ENCODE results near the gene ARHGAP19.

Gene ARHGAP19

GRCh38 chr10:97213431-97213830 is 79.0 kb downstream of the ARHGAP19 start:
- Mint-ChIP-seq H3K36me3 (ENCODE audit: low read depth) (no peaks in the 10 kb centered on the region), H3K4me1 (ENCODE audit: low read depth) (peaks cover 19% of the 10 kb centered on the region), H3K27ac (peak overlapping the region; percentile 9), H3K27me3 (no peaks in the 10 kb centered on the region), H3K9me3 (no peaks in the 10 kb centered on the region), H3K4me3 (no peak overlapping the region)
- no peak for DNase-seq

DNA sequence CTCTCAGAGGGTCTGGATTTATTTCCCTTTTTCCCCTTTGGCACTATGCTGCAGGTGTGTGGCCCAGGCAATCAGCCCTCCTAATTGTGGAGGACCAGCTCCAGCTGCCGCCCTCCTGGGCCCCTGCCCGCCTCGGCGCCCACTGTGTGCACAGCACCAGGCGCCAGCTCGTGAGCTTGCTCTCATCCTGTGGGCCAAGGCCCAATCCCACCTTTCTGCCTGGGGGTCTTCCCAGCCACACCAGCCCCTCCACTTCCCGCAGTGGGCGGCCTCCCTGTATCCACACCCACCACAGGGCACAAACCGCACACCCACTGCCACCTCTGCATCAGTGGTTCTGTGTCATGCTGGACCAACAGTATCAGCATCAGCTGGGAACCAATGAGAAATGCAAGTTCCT is 81.2 kb downstream of the ARHGAP19 start:
- no peak for DNase-seq
- Mint-ChIP-seq H3K9me3 (no peaks in the 10 kb centered on the region), H3K27ac (no peak overlapping the region), H3K27me3 (no peaks in the 10 kb centered on the region), H3K4me3 (no peak overlapping the region), H3K4me1 (ENCODE audit: low read depth) (no peaks in the 10 kb centered on the region), H3K36me3 (ENCODE audit: low read depth) (no peaks in the 10 kb centered on the region)

DNA sequence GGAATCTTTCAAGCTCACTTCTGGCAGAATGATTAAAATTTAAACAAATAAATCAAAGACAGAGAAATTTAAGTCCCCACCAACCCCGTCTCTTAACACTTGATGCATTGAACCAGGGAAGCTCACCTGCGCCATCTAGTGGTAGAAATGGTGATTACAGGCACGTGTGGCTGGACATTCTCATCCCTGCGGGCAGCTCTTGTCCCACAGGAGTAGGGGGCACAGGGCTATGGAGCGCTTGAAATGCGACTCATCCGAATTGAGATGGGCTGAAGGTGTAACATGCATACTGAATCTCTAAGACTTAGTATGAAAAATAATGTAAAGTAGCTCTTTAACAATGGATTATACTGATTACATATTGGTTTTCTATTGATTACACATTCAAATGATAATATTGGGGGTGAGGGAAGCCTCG is 81.9 kb downstream of the ARHGAP19 start:
- no peak overlapping the region for H3K4me3 Mint-ChIP-seq
- no peaks in the 10 kb centered on the region for H3K36me3 Mint-ChIP-seq (ENCODE audit: low read depth)
- H3K27ac Mint-ChIP-seq: no peak overlapping the region
- no peaks in the 10 kb centered on the region for H3K4me1 Mint-ChIP-seq (ENCODE audit: low read depth)
- no peaks in the 10 kb centered on the region for H3K9me3 Mint-ChIP-seq
- H3K27me3 Mint-ChIP-seq: no peaks in the 10 kb centered on the region
- peak; percentile 82 for DNase-seq

GRCh38 chr10:97207756-97208346 is 84.6 kb downstream of the ARHGAP19 start:
- H3K9me3 Mint-ChIP-seq: no peaks in the 10 kb centered on the region
- no peak overlapping the region for H3K4me3 Mint-ChIP-seq
- no peak for DNase-seq
- H3K36me3 Mint-ChIP-seq (ENCODE audit: low read depth): no peaks in the 10 kb centered on the region
- H3K27ac Mint-ChIP-seq: no peak overlapping the region
- no peaks in the 10 kb centered on the region for H3K4me1 Mint-ChIP-seq (ENCODE audit: low read depth)
- no peaks in the 10 kb centered on the region for H3K27me3 Mint-ChIP-seq

GRCh38 chr10:97207131-97207530 is 85.3 kb downstream of the ARHGAP19 start:
- no peaks in the 10 kb centered on the region for H3K4me1 Mint-ChIP-seq (ENCODE audit: low read depth)
- H3K9me3 Mint-ChIP-seq: no peaks in the 10 kb centered on the region
- H3K27ac Mint-ChIP-seq: no peak overlapping the region

GRCh38 chr10:97204826-97205679 is 87.4 kb downstream of the ARHGAP19 start:
- DNase-seq: no peak
- no peak overlapping the region for H3K4me3 Mint-ChIP-seq
- H3K4me1 Mint-ChIP-seq (ENCODE audit: low read depth): peaks cover 7% of the 10 kb centered on the region
- H3K27me3 Mint-ChIP-seq: no peaks in the 10 kb centered on the region
- H3K9me3 Mint-ChIP-seq: no peaks in the 10 kb centered on the region
- H3K36me3 Mint-ChIP-seq (ENCODE audit: low read depth): no peaks in the 10 kb centered on the region
- no peak overlapping the region for H3K27ac Mint-ChIP-seq

More at GRCh38 chr10:97207131-97207530, 85.3 kb downstream of the ARHGAP19 start:
- DNase-seq: no peak
- Mint-ChIP-seq H3K27me3 (no peaks in the 10 kb centered on the region), H3K36me3 (ENCODE audit: low read depth) (no peaks in the 10 kb centered on the region), H3K4me3 (no peak overlapping the region)

DNA sequence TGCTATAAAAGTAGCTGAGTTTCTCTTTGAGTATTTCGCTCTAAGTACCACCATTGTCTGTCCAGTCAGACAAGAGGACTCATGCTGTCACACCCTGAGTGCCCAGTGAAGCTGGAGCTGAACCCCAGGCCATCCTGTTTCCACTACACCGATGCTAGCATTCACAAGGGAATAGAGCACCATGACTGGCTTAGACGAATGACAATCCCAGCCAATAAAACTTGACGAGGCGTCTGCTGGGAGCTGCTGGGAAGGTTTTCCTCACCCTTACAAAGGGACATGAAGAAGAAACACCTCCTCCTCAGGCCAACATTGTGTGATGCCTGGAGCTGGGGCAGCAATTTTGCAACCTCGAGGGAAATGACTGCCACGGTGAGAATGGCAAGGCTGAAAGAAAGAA is 89.2 kb downstream of the ARHGAP19 start:
- Mint-ChIP-seq H3K27ac (no peak overlapping the region), H3K27me3 (peaks cover 4% of the 10 kb centered on the region), H3K36me3 (ENCODE audit: low read depth) (no peaks in the 10 kb centered on the region), H3K4me1 (ENCODE audit: low read depth) (peaks cover 10% of the 10 kb centered on the region), H3K4me3 (no peak overlapping the region), H3K9me3 (no peaks in the 10 kb centered on the region)
- no peak for DNase-seq

DNA sequence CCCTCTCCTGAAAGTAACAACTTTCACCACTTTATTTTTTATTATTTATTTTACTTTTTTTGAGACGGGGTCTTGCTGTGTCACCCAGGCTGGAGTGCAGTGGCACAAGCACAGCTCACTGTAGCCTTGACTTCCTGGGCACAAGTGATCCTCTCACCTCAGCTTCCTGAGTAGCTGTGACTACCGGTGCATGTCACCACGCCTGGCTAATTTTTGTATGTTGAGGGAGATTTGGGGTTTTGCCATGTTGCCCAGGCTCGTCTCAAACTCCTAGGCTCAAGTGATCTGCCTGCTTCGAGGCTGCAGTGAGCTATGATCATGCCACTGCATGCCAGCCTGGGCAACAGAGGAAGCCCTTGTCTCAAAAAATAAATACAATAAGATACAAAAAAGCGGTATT is 91.8 kb downstream of the ARHGAP19 start:
- no peaks in the 10 kb centered on the region for H3K36me3 Mint-ChIP-seq (ENCODE audit: low read depth)
- no peak overlapping the region for H3K4me3 Mint-ChIP-seq
- H3K4me1 Mint-ChIP-seq (ENCODE audit: low read depth): peaks cover 23% of the 10 kb centered on the region
- peaks cover 7% of the 10 kb centered on the region for H3K27me3 Mint-ChIP-seq
- no peaks in the 10 kb centered on the region for H3K9me3 Mint-ChIP-seq
- DNase-seq: no peak
- no peak overlapping the region for H3K27ac Mint-ChIP-seq

DNA sequence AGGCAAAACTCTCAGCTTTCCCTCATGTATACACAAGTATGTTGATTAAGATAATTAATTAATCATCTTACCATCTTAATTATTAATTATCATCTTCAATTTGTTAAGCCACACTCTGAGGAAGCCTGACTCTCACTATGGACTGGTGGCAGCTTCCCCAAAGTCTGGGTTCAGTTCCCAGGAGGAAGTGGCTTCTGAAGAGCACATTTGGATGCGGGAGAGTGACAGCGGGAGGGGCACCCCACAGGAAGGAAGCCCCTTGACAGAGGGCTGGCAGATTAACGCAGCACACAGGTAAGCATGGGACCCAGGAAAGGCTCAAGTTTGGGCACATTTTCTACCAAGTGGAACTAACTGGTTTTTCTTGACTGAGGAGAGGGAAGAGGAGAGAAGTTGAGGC is 93.3 kb downstream of the ARHGAP19 start:
- H3K4me1 Mint-ChIP-seq (ENCODE audit: low read depth): peaks cover 25% of the 10 kb centered on the region

GRCh38 chr10:97197030-97197500 is 95.4 kb downstream of the ARHGAP19 start:
- Mint-ChIP-seq H3K27me3 (peaks cover 25% of the 10 kb centered on the region), H3K9me3 (no peaks in the 10 kb centered on the region), H3K4me3 (no peak overlapping the region)

More for the DNA sequence above, 93.3 kb downstream of the ARHGAP19 start:
- Mint-ChIP-seq H3K27me3 (peaks cover 17% of the 10 kb centered on the region), H3K36me3 (ENCODE audit: low read depth) (no peaks in the 10 kb centered on the region), H3K27ac (no peak overlapping the region), H3K9me3 (no peaks in the 10 kb centered on the region), H3K4me3 (no peak overlapping the region)
- no peak for DNase-seq

DNA sequence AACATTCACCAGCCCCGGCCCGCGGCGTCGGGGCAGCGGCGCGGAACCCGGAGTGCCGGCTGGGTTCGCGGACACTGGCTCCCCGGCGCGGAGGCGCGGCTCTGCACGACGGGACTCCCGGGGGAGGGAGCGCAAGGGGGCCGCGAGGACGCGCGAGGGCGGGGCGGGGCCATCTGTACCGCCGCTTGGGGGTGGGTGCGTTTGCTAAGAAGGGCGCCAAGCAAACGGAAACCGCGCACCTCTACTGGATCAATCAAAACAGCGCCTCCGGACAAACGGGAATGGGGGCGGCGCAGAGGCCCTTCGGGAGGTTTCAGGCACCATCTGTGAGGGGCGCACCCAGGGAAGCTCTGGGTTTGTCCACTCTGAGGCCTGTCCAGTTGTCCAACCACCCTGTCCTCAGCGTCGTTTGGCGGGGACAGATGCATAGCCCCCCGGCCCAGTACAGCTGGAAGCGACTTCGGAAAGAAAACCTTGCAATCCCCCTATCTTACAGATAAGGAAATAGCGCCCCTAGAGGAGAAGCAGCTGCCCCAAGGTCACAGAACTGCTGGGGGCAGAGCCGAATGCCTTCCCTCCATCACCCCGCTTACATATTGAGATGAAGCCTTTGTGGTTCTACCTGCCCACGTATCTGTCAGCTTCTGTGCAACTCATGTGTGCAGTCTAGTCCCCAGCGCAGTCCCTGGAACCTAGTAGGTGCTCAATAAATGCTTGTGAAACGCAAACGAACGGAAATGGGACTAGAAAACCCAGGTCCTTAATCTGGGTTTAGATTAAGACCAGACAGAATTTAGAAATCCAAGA is 96.0 kb downstream of the ARHGAP19 start:
- Mint-ChIP-seq H3K36me3 (ENCODE audit: low read depth) (no peaks in the 10 kb centered on the region), H3K9me3 (no peaks in the 10 kb centered on the region), H3K27me3 (peaks cover 25% of the 10 kb centered on the region), H3K4me3 (peak overlapping the region; percentile 74), H3K27ac (no peak overlapping the region), H3K4me1 (ENCODE audit: low read depth) (peaks cover 25% of the 10 kb centered on the region)
- DNase-seq: peak; percentile 76

More at GRCh38 chr10:97197030-97197500, 95.4 kb downstream of the ARHGAP19 start:
- Mint-ChIP-seq H3K27ac (no peak overlapping the region), H3K4me1 (ENCODE audit: low read depth) (peaks cover 25% of the 10 kb centered on the region), H3K36me3 (ENCODE audit: low read depth) (no peaks in the 10 kb centered on the region)
- DNase-seq: no peak

DNA sequence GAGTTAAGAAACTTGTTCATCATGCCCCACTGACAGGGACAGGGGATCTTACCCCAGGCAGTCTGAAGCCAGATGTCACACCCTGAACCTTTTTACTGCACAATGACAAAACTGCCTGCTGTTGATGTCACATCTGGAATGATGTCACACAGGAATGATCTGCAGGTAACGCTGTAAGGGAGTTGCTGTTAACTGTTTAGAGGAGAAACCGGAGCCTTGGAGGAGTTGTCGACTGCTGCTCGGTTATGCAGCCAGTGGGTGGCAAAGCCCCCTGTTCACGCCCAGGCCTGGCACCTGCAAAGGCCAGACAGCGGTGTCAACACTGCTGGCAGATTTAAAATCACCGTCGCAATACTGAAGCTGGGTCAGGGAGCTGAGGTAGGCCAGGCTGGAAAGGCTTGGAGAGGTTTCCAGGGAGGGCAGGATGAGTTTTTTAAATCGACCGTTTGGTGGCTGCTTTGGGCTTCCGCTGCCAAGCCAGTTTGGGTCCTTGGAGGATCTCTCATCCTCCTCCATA is 96.7 kb downstream of the ARHGAP19 start:
- Mint-ChIP-seq H3K27ac (no peak overlapping the region), H3K4me3 (peak overlapping the region; percentile 74), H3K4me1 (ENCODE audit: low read depth) (peaks cover 20% of the 10 kb centered on the region), H3K36me3 (ENCODE audit: low read depth) (no peaks in the 10 kb centered on the region), H3K9me3 (no peaks in the 10 kb centered on the region), H3K27me3 (peaks cover 25% of the 10 kb centered on the region)
- DNase-seq: no peak

- DNase-seq: no peak
- Mint-ChIP-seq H3K27ac (no peak overlapping the region), H3K4me1 (ENCODE audit: low read depth) (peaks cover 14% of the 10 kb centered on the region), H3K9me3 (no peaks in the 10 kb centered on the region), H3K36me3 (ENCODE audit: low read depth) (no peaks in the 10 kb centered on the region), H3K4me3 (no peak overlapping the region), H3K27me3 (peaks cover 32% of the 10 kb centered on the region)
Measured at GRCh38 chr10:97192952-97193435, 99.4 kb downstream of the ARHGAP19 start.

GRCh38 chr10:97190450-97190849 is 102.0 kb downstream of the ARHGAP19 start:
- no peaks in the 10 kb centered on the region for H3K9me3 Mint-ChIP-seq
- H3K27ac Mint-ChIP-seq: no peak overlapping the region
- no peak overlapping the region for H3K4me3 Mint-ChIP-seq
- DNase-seq: no peak
- peaks cover 4% of the 10 kb centered on the region for H3K4me1 Mint-ChIP-seq (ENCODE audit: low read depth)
- H3K36me3 Mint-ChIP-seq (ENCODE audit: low read depth): no peaks in the 10 kb centered on the region
- H3K27me3 Mint-ChIP-seq: peaks cover 49% of the 10 kb centered on the region

Data from activated T-cell treated with anti-CD3 and anti-CD28 coated beads, Interleukin-2, amount 50 U/mL, for 24 hours (primary cell).